Stimulated activated CD4-positive, alpha-beta T cell treated with anti-CD3 and anti-CD28 coated beads, Interleukin-1b, Interleukin-23, amount 100 ng/mL, for 48 hours (primary cell): ENCODE data around the gene ITIH1.
"Not testable (repeated sequence)": the region's sequence is repeated elsewhere in the genome, so short reads cannot be mapped to it uniquely, and the experiment has no call there.

ENCODE experiments used
- DNase-seq: peaks from one replicate; pipeline ENCODE4 v3.0.0-alpha.2; 2020

ITIH1 gene, protein sequence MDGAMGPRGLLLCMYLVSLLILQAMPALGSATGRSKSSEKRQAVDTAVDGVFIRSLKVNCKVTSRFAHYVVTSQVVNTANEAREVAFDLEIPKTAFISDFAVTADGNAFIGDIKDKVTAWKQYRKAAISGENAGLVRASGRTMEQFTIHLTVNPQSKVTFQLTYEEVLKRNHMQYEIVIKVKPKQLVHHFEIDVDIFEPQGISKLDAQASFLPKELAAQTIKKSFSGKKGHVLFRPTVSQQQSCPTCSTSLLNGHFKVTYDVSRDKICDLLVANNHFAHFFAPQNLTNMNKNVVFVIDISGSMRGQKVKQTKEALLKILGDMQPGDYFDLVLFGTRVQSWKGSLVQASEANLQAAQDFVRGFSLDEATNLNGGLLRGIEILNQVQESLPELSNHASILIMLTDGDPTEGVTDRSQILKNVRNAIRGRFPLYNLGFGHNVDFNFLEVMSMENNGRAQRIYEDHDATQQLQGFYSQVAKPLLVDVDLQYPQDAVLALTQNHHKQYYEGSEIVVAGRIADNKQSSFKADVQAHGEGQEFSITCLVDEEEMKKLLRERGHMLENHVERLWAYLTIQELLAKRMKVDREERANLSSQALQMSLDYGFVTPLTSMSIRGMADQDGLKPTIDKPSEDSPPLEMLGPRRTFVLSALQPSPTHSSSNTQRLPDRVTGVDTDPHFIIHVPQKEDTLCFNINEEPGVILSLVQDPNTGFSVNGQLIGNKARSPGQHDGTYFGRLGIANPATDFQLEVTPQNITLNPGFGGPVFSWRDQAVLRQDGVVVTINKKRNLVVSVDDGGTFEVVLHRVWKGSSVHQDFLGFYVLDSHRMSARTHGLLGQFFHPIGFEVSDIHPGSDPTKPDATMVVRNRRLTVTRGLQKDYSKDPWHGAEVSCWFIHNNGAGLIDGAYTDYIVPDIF

DNA sequence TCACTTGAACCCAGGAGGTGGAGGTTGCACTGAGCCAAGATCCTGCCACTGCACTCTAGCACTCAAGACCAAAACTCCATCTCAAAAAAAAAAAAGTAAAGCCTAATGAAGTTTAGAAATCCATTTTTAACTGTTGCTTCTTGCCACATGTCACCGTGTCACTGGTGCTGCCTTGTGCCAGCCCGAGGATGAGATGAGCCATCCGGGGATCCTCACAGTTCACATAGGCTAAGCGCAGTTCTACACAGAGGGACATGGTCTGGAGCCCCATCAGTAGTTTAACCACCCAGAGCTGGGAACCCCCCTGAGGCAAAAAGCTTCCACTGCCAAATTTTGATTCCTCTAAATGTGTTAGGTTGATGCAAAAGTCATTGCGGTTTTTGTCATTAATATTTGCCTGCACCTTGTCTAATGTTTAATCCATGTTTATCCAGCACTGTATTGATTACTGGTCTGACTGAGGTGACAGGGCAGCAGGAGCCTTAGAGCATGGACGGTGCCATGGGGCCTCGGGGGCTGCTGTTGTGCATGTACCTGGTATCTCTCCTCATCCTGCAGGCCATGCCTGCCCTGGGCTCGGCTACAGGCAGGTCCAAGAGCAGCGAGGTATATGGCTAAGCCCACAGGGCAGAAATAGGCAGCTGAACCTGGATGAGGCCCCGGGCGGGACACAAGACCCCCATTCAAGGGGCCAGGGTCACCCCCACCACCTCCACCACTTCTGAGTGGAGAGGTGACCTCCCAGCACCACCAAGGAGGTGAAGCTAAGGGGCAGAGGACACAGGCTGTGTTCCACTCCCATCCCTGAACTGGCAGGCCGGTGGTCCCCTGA is at the start of gene ITIH1:
TSS of gene ITIH1 (plus strand) at position 473 of the 832 bp plus-strand sequence. CDS start at position 490, 17 bp downstream.
- DNase-seq, result no peak

DNA sequence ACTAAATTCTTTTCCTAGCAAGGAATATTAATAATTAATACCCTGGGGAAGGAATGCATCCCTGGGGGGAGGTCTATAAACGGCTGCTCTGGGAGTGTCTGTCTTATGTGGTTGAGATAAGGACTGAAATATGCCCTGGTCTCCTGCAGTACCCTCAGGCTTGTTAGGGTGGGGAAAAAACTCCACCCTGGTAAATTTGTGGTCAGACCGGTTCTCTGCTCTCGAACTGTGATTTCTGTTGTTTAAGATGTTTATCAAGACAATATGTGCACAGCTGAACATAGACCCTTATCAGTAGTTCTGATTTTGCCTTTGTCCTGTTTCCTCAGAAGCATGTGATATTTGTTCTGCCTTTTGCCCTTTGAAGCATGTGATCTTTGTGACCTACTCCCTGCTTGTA is 48.6 kb upstream of the ITIH1 start:
- DNase-seq, result not testable (repeated sequence)

DNA sequence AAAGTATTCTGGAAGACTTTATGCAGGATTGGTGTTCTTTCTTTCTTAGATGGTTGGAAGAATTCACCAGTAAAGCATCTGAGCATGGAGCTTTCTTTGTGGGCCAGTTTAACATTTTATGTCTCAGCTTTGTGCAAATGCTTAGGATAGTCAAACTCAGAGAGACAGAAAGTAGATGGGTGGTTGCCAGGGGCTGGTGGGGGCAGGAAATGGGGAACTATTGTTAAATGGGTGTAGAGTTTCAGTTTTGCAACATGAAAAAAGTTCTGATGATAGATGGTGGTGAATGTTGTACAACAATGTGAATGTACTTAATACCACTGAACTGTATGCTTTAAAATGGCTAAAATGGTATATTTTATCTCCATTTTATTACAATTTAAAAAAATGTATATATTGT is 46.7 kb upstream of the ITIH1 start:
- DNase-seq, result no peak

DNA sequence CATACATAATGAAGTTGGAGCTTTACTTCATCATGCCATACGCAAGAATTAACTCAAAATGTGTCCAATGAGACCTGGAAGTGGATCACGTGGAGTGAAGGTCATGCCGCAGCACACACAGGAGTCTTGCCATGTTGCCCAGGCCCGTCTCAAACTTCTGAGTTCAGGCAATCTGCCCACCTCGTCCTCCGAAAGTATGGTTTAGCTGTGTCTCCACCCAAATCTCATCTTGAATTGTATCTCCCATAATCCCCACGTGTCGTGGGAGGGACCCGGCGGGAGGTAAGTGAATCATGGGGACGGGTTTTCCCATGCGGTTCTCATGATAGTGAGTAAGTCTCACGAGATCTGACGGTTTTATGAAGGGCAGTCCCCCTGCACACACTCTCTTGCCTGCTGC is 45.8 kb upstream of the ITIH1 start:
- DNase-seq, result no peak

DNA sequence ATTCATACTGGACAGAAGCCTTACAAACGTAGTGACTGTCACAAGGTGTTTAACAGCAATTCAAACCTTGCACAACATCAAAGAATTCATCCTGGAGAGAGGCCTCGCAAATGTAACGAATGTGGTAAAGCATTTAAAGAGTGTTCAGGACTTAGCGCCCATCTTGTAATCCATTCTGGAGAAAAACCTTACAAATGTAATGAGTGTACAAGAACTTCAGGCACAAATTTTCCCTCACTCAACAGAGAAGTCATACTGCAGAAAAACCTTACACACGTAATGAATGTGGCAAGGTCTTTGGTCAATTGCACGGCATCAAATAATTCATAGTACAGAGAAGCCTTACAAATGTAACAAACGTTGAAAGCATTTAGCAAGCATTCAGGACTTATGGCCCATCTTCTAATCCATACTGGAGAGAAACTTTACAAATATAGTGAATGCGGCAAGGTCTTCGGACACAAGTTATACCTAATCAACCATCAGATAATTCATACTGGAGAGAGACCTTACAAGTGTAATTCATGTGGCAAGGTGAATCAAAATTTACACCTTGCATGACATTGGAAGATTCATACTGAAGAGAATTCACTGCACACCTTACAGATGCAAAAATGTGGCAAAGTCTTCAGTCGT is 44.0 kb upstream of the ITIH1 start:
- DNase-seq, result no peak

DNA sequence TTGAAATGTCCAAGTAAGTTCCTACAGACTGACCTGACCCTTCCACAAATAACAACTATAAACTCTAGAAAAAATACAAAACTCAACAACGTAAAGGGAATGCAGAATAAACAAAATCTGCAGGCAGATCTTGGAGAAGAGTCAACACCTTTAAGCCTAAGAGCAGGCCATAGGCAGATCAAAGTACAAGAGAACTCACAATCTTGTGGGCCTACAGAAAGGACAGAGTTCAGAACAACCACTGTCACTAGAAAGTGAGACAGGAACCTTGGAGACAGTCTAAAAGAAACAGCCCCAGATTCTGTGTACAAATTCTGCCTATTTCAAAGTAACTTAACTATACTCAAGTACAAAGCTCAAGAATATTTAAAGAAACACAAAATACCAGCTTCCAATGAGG is 37.7 kb upstream of the ITIH1 start:
- DNase-seq, result no peak

DNA sequence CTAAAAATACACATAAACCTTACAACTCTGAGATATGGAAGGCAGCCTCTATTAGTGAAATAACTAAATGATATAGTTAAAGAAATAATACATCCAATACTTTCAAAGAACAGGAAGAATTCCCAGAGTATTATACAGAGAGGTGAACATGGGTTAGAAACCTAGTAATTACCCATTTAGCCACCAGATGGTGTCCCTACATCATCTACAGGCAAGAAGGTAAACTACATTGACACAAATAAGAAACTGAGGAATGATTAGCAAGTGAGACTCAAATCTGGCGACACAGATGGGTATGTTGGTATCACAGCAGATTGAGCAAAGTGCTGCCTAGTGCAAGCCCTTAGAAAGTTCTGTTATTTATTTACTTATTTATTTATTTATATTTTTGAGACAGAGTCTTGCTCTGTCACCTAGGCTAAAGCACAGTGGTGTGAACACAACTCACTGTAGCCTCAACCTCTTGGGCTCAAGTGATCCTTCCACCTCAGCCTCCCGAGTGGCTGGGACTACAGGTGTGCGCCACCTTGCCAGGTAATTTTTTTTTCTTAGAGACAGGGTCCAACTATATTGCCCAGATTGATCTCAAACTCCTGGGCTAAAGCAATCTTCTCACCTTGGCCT is 34.9 kb upstream of the ITIH1 start:
- DNase-seq, result no peak

DNA sequence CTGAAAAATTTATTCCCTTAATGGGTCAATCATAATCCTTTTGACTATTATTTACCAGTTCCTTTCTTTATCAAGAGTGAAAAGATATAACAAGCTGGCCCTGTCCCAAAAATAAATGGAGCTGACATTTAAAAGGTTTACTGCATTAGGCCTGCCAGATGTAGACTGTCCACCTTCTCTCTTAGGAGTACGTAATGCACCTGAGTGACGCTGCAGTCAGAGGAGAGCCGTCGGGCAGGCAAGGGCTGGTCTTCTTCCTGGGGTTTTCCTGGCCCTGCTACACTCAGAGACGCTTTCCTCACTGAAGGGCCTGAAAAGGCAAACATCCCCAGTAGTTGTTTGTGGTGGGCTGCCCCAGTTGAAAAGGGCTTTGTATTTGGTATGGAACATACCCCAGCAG is 34.2 kb upstream of the ITIH1 start:
- DNase-seq, result no peak

DNA sequence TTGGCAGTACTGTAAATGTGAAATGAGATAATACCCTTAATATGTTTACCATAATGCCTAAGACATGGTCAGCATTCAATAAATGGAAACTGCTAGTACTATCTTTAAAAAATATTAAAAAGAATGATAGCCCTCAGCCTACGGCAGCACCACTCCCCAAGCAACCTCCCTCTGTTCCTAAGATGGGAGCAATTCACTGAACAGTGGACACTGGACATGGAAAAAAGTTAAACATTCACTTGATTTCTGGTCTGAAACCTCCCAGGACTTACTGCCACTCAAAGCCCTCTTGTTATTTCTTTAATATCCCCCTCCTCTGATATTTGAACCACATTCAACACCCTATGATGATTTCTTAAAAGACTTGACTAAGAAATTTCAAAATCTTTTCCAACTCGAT is 33.7 kb upstream of the ITIH1 start:
- no peak for DNase-seq

DNA sequence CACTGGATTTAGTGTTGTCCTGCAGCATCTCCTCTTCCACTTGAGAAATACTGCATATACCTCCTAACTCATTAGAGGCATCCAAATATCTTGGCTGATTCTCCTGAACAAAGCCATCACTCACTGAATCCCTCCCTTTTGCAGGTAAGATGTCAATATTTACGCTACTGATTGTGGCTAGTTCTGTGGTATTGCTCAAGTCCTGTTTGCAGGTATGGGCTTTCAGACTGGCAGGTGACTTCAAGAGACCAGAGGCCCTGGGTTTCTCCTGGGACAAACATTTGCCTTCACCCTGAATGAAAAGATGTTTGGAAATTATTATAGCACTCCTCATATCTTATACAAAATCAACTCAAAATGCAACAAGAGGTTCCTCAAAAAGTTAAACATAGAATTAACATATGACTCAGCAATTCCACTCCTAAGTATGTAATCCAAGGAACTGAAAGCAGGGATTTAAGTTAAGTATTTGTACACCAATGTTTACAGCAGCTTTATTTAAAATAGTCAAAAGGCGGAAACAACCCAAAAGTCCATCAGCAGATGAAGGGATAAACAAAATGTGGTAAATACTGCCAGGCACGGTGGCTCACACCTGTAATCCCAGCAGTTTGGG is 25.2 kb upstream of the ITIH1 start:
- DNase-seq, result no peak

DNA sequence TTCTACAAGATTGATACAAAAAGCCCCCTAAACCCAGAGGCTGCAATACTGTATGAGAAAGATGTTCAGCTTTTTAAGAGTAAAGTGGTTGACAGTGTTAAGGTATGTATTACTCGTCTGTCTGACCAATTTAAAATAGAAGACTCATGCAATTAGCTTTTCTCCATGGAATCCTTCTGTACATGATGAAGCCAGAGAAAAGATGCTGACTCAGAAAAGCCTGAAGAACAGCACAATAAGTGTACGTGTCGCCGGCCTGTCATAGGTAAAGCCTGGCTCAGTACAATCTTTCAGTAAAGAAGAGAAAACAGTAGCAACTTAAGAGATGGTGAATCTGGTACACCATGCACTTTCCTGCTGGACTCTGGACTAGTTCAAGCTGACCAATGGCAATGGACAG is 23.0 kb upstream of the ITIH1 start:
- DNase-seq, result no peak

DNA sequence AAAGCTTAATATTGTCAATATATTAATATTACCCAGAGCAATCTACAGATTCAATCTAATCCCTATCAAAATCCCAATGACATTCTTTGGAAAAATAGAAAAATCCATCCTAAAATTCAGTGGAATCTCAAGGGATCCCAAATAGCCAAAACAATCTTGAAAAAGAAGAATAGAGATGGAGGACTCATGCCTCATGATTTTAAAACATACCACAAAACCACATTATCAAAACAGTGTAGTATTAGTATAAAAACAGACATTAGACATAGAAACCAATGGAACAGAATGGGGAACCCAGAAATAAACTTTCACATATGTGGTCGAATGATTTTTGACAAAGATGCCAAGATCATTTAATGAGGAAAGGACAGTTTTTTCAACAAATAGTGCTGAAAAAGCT is 21.3 kb upstream of the ITIH1 start:
- DNase-seq, result no peak

DNA sequence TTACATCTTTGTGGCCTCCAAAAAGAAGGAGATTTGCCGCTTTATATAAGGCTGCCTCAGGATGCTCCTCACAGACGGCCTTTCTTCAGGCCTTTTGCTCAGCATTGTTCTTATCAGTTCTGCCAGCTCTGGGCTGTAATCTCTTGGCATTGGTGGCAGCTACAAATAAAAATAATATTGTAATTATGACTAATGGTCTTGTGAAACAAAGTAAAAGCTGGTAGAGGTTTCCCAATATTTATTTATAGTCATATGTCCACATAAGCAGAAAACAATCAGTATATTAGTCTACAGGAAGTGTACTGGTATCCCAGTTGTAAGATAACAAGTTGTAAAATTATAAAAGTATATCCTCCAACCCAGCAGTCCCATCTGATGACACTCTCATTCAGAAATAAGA is 13.9 kb upstream of the ITIH1 start:
- DNase-seq, result no peak

DNA sequence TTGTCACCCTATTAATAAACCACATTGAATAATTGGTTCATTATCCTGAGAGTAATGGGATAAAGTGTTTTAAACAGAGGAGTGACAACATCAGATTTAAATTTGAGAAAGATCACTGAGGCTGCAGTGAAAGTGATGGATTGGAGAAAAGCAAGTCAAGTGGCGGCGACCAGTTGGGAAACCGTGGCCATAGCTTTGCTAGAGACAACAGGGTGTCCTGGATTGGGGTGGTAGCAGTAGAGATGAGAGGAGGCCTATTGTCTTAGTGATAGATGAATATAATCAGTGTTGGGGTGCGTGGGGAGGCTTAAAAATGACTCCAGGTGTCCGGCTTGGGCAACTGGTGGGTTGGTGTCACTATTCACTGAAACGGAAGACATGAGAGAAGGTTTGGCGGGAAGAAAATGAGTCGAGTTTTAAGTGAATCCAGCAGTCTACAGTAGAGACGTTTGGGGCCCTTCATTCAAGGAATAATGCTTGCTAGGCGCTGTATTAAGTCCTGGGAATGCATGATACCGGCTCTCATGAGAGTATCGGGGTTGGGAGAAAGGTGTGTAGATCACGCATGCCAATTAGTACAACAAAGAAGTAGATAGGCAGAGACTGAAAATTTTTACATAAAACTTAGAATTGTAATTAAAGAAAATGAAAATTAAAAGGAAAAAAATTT is 7.5 kb upstream of the ITIH1 start:
- no peak for DNase-seq

DNA sequence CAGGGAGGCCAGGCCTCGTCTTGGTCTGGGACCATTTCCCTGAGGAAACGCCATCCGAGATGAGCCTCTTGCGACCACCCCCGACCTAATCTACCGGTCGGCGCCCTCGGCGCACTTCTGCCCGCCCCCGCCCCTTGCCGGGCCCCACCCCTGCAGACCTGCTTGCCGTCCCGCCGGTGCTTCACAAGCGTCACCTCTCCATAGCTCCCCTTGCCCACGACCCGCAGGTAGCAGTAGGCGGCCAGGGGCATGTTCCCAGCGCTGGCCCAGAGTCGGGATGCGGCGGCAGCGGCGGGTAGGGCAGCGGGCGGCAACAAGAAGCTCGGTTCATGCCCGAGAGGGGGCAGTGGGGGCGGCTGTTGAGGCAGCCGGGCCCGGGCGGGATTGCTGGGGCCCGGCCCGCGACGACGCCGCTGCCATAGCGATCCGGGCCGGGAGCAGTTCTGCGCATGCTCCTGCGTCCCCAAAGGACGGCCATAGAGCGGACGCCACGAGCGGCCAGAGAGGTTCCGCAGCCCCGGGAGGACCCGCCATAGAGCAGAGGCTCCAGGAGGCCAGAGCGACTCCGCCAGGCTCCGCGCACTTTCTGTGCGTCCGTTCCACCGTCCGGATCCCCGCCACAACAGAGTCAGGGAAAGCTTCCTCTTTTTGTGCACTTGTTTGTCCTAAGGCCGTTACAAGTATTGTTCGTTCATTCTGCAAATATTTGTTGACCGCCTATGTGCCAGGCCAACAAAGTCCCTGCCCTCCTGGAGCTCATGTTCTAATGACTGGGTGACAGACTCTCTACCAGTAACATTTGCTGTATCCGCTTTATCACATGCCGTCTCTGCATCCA is 6.7 kb upstream of the ITIH1 start, which contains the start of gene NEK4:
TSS of gene NEK4 (minus strand) at position 445 of the 838 bp plus-strand sequence. CDS start at position 251, 194 bp downstream.
- DNase-seq, result peak; percentile 92

DNA sequence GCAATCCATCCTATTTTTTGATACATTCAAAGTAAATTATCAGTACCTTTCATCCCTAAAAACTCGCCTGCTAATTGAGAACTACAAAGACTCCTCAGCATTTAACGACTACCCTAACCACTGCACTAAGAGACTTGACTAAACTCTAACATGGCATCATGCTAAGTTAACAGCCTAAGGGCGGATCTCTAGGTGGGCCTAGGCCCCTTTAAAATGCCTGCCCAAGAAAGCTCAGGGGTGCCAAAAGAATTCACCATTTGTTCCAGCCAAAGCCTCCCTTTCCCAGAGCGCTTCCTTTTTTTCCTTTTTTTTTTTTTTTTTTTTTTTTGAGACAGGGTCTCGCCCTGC is 6.1 kb upstream of the ITIH1 start:
- no peak for DNase-seq

DNA sequence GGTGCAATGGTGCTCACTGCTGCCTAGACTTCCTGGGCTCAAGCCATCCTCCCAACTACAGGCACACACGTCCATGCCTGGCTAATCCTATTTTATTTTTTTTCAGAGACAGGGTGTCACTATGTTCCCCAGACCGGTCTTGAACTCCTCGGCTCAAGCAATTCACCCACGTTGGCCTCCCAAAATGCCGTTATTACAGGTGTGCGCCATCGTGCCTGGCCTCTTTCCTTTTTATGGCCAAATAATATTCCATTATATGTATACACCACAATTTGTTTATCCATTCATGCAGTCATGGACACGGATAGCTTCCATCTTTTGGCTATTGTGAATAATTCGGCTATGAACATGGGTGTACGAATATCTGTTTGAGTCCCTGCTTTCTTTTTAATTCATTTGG is 5.7 kb upstream of the ITIH1 start:
- no peak for DNase-seq

DNA sequence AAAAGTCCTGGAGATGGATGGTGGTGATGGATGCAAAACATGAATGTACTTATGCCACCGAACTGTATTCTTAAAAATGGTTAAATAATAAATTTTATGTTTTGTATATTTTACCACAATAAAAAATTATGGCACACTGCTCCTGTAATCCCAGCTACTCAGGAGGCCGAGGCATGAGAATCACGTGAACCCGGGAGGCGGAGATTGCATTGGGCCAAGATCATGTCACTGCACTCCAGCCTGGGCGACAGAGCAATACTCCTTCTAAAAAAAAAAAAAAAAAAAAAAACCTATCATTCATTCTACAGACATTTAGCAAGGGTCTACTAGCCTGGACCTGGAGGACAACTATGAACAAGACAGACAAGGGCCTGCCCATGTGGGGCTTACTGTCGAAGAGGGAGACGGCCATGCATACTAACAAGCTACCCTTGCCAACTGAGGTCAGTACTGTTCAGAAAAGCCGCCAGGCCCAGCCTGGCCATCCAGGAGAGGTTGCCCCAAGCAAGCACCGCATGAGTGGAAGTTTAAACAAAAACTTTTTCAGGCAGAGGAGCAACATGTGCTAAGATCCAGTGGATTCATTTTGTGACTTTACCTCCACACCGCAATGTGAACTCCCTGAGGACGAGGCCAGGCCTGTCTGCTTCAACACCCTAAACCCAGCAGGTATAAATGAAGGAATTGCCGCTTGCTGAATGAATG is 3.9 kb upstream of the ITIH1 start:
- no peak for DNase-seq

DNA sequence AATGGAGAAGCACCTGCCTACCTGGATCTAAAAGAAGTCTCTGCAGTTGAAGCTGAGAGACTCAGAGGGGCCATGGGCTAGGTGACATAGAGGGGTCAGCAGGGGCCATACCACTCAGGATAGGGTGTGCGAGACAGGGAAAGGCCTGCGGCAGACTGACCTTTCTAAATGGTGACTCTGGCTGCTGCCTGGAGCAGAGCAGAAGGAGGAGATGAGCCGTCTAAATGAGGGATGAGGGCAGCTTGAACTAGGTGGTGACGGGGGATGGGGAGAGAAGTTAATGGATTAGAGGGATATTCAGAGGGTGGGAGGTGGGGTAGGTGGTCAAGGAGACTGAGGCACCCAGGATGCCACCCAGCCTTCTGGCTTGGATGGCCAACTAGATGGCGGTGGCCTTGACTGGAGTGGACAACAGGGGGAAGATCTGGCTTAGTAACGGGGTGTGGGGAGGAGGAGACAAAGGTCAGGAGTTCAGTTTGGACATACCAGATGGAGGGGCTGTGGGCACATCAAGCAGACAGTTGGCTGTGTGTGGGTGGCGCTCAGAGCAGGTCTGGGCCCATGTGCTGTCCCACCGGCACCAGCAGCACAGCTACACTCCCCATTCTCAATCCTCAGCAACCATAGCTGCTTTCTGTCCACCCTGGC is 3.2 kb upstream of the ITIH1 start:
- DNase-seq, result no peak
